OCI-LY3 (cell line): ENCODE data around the gene MYOG.

ENCODE experiments used
- CTCF ChIP-seq: fragments of 200-600, 300-600 bp; sonication (generic); IDR thresholded peaks from 2 replicates; pipeline ENCODE4 v1.5.1; 2014; ENCODE audit warnings: antibody characterized with exemption, low read length, low read depth
- EZH2phosphoT487 ChIP-seq: fragments of 200-600 bp; shearing (Covaris generic); IDR thresholded peaks from 2 replicates; pipeline ENCODE4 v1.6.1; 2018; ENCODE audit warnings: antibody characterized with exemption, mixed run types, low read depth

GRCh38 chr1:203091761-203092330 is 6.0 kb upstream of the MYOG start:
- no peak for TF ChIP-seq CTCF
- no peak for TF ChIP-seq EZH2phosphoT487
